Kidney epithelial cell (primary cell): ENCODE results near the gene E2F4. TPM values are rescaled to one million over a fixed set of nuclear protein-coding genes. Genes with fewer than 3 reads are reported as not detected.

Source experiments
- DNase-seq: peaks from one replicate; pipeline ENCODE4 v3.0.0-alpha.2; 2010; ENCODE audit warnings: low read depth
- H3K27me3 ChIP-seq: 2 replicates; pipeline ENCODE4 v1.6.0; 2011; ENCODE audit warnings: low read length; ENCODE audit not compliant: control insufficient read depth, insufficient read depth
- H3K36me3 ChIP-seq: 2 replicates; pipeline ENCODE4 v1.5.1; 2011; ENCODE audit warnings: low read length; ENCODE audit not compliant: control insufficient read depth, insufficient read depth
- H3K4me3 ChIP-seq: 2 replicates; pipeline ENCODE4 v1.5.1; 2011; ENCODE audit warnings: low read depth, mild to moderate bottlenecking, control low read depth, low read length
- total RNA-seq: library from RNA; depleted of rRNA; stranded (reverse); fragments of >200 nt; gene quantifications from 2 replicates; pipeline ENCODE4 v1.2.3, GENCODE V29; 2015
- TF ChIP-seq, protein P1 (sequence below): IDR thresholded peaks from 2 replicates; pipeline ENCODE4 v1.5.1; 2011; ENCODE audit warnings: mild to moderate bottlenecking, moderate library complexity, low read length, control low read depth, inconsistent platforms; ENCODE audit not compliant: insufficient read depth, poor library complexity, severe bottlenecking

The E2F4 gene
- total RNA-seq, 1 donor from 2014 or later, result 84.9 TPM

DNA sequence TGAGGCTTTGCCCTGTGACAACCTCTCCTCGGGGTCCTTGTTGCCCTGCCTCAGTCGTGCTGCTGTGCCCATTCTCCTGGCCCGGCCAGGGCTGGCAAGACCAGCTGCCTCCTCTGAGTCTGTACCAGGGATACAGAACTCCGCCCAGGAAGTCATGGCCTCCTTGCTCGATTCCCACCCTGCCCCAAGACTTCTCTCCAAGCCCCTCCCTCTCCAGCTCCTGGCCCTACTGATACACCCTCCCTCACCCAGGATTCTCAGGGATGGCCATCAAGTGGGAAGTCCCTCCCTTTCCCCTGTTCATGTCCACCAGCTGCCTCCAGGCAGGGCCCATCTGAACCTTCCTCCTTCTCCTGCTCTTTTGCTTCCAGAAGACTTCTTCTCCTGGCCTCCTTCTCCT, 23.8 kb downstream of the E2F4 start:
- H3K27me3 ChIP-seq, result no peaks in the 10 kb centered on the region
- TF ChIP-seq, protein P1, sequence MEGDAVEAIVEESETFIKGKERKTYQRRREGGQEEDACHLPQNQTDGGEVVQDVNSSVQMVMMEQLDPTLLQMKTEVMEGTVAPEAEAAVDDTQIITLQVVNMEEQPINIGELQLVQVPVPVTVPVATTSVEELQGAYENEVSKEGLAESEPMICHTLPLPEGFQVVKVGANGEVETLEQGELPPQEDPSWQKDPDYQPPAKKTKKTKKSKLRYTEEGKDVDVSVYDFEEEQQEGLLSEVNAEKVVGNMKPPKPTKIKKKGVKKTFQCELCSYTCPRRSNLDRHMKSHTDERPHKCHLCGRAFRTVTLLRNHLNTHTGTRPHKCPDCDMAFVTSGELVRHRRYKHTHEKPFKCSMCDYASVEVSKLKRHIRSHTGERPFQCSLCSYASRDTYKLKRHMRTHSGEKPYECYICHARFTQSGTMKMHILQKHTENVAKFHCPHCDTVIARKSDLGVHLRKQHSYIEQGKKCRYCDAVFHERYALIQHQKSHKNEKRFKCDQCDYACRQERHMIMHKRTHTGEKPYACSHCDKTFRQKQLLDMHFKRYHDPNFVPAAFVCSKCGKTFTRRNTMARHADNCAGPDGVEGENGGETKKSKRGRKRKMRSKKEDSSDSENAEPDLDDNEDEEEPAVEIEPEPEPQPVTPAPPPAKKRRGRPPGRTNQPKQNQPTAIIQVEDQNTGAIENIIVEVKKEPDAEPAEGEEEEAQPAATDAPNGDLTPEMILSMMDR, result no peak
- no peaks in the 10 kb centered on the region for H3K36me3 ChIP-seq
- H3K4me3 ChIP-seq, result no peak overlapping the region
- DNase-seq, result no peak

DNA sequence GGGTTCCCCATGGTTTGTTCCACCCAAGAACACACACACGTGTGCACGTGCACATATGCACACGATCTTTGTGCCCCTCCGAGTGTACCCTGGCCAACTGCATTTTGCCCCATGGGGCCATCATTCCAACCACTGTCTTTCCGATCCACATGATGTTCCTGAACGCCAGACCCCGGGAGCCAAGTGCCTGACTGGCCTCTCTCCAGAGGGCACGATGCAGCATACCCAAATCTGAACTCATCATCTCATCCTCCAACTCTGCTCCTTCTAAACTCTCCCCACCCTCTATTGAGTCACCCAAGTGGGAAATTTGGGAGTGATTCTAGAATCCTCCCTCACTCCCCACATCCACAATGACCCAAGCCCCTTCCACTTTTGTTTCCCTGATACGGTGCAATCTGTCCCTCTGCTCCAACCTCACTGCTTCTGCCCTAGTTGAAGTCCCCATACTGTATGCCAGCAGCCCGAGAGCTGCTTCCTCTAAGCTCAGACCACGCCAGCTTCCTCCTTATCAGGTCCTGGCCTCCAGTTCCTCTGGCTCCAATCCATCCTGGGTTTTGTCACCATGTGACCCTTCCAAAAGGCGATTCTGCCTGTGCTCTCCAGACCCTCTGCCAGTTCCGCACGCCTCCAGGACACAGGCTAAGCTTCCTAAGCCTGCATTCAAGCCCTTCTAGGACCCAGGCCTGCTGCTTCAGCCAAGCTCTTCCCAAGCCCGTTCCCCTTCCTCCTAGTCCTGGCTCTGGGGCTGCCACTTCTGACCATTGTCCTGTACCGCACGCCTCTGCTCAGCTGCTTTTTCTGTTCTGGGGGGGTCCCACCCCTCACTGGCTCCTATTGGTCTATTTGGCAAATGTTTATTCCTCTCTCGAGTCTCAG, 24.9 kb downstream of the E2F4 start:
- Histone ChIP-seq H3K27me3 (no peaks in the 10 kb centered on the region), H3K4me3 (no peak overlapping the region), H3K36me3 (no peaks in the 10 kb centered on the region)
- TF ChIP-seq, protein P1, result no peak
- DNase-seq, result no peak

DNA sequence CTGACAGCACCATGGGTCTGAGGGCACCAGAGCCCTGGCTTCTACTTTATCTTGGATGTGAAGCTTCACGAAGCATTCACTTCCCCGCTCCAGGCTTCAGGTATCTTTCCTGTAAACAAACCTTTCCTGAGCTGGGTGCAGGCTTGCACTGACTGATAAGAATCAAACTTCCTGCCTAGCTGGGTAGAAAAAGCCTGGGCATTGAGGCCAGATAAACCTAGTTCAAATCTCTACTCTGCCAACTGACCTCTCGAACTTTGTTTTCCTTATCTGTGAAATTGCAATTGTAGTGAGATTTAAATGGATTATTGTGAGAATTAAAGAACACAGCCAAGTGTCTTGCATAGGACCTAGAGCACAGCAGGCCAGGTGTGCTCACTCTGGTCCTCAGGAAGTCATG, 32.0 kb downstream of the E2F4 start:
- TF ChIP-seq, protein P1, result no peak
- DNase-seq, result no peak
- Histone ChIP-seq H3K27me3 (no peaks in the 10 kb centered on the region), H3K4me3 (no peak overlapping the region), H3K36me3 (no peaks in the 10 kb centered on the region)

DNA sequence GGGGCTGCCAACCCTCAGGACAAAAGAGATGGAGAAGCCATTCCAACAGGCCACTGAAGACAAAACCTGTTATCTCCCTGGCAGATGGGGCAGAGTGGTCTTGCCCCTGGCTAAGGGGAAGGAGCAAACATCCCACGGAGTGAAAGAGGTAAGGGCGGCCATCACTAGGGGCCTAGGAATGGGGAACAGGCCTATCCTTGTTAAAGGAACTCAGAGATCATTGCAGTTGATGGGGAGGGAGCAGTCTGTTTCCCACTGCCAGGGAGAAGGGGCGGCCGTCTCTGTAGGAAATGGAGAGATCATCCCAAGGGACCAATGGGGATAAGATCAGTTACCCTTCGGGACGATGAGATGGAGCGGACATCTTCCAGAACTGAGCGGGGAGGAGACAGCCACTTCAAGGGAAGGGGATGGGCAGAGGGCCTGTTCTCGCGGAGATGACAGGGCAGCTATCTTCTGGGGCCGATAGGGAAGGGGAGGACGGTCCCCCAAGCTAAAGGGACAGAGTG, 34.4 kb downstream of the E2F4 start:
- Histone ChIP-seq H3K36me3 (peaks cover 1% of the 10 kb centered on the region), H3K4me3 (peak overlapping the region; percentile 99), H3K27me3 (no peaks in the 10 kb centered on the region)
- no peak for DNase-seq
- TF ChIP-seq, protein P1, result no peak

DNA sequence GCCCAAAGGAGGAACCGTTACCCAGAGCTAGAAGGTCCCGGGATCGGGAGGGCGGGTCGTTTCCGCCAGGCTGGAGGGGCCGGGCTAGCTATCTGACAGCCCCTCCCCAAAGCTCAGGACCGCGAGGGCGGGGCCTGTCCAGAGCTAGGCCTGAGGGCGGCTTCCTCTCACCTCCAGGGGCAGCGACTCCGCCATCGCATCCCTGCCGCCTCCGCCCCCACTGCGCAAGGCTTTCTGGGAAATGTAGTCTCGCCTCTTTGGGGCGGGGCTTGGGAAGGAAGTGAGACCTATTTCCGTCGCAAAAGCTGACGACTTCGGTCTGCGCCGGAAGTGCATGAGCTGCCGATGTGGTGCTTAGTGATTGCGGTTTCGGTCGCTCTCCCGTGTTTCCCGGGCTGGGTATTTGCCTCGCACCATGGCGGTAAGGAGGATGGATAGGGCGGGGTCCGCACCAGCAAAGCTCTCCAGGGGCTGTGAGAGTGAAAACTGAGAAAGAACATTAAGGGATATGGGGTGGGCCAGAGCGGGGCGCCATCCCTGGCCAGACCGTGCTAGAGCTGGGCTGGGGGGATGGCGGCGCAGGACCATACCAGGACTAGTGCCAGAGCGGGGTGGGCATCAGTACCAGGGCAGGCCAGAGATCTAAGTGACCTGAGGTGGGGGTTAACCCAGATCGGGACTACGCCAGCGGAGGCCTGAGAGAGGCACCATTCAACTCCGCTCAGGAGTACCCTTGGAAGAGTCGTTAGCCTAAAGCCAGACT, 35.0 kb downstream of the E2F4 start, which contains the start of gene TMEM208:
Gene TMEM208 (plus strand): TSS at position 327 of the 763 bp plus-strand sequence. CDS start 89 bp downstream, at position 416.
- Histone ChIP-seq H3K27me3 (no peaks in the 10 kb centered on the region), H3K36me3 (peaks cover 4% of the 10 kb centered on the region), H3K4me3 (peak within 1 kb of the TSS; percentile 99)
- TF ChIP-seq, protein P1, result peak; percentile 2
- peak; percentile 93 for DNase-seq
